H1 (cell line): Measurements from ENCODE around the gene MALT1. TPM values are rescaled to one million over a fixed set of nuclear protein-coding genes. Genes with fewer than 3 reads are reported as not detected.

Experiments used
- CTCF ChIA-PET: fragments of 300-600 bp; sonication (Branson Sonifier 250); formaldehyde crosslinking; loops from one replicate; lab custom pipeline; 2021; ENCODE audit not compliant: partially characterized antibody; lab: Charles Lee
- POLR2A ChIA-PET: fragments of 300-600 bp; sonication (Branson Sonifier 250); formaldehyde crosslinking; loops from one replicate; lab custom pipeline; 2021; ENCODE audit warnings: inconsistent platforms; ENCODE audit not compliant: partially characterized antibody; lab: Charles Lee
- DNase-seq, 2 experiments: peaks; one replicate each; pipeline versions ENCODE4 v3.0.0 to v3.0.0-alpha.2; 2010 to 2022; ENCODE audit warnings: low spot score in 2 of 2, low read depth in 1 of 2, mixed read lengths in 1 of 2
- FAIRE-seq: peaks from 2 replicates; lab custom pipeline; 2011; peaks lifted over from hg19 to GRCh38; lab: Jason Lieb, UNC
- H2AFZ ChIP-seq: 2 replicates; pipeline ENCODE4 v1.8.1; 2012; ENCODE audit warnings: low read length, inconsistent platforms
- H2AK5ac ChIP-seq: 2 replicates; pipeline ENCODE4 v1.6.1; 2013; ENCODE audit warnings: low read depth, low read length
- H2BK120ac ChIP-seq: replicated peaks from 2 replicates; pipeline ENCODE3; 2013; ENCODE audit warnings: low read depth, low read length, inconsistent platforms
- H2BK12ac ChIP-seq: 2 replicates; pipeline ENCODE4 v1.6.1; 2013; ENCODE audit warnings: low read depth, low read length
- H2BK15ac ChIP-seq: 2 replicates; pipeline ENCODE4 v1.6.1; 2013; ENCODE audit warnings: low read length
- H2BK20ac ChIP-seq: 2 replicates; pipeline ENCODE4 v1.6.1; 2013; ENCODE audit warnings: low read length
- H2BK5ac ChIP-seq: 2 replicates; pipeline ENCODE4 v1.6.1; 2013; ENCODE audit warnings: low read depth, low read length
- H3K14ac ChIP-seq: 2 replicates; pipeline ENCODE4 v1.6.1; 2013; ENCODE audit warnings: inconsistent platforms; ENCODE audit not compliant: insufficient read length
- H3K18ac ChIP-seq: 2 replicates; pipeline ENCODE4 v1.6.1; 2013; ENCODE audit warnings: low read length; ENCODE audit errors: extremely low read depth
- H3K23ac ChIP-seq: 2 replicates; pipeline ENCODE4 v1.6.1; 2013; ENCODE audit warnings: inconsistent platforms; ENCODE audit not compliant: insufficient read length
- H3K23me2 ChIP-seq: 2 replicates; pipeline ENCODE4 v1.6.1; 2013; ENCODE audit warnings: low read depth, low read length
- H3K27ac ChIP-seq: 2 replicates; pipeline ENCODE4 v1.6.1; 2011; ENCODE audit warnings: low read depth, low read length, inconsistent platforms
- H3K27me3 ChIP-seq, 4 experiments: replicated peaks in 1 of 4; 1 replicate in 1 of 4; 2 replicates in 3 of 4; pipeline versions ENCODE4 v1.6.1 to v1.8.1; 2011 to 2013; ENCODE audit warnings: low read length in 3 of 4, mild to moderate bottlenecking in 3 of 4, inconsistent platforms in 2 of 4, mixed read lengths in 2 of 4, moderate library complexity in 1 of 4; ENCODE audit not compliant: control insufficient read depth in 3 of 4, insufficient read depth in 3 of 4; ENCODE audit errors: extremely low read depth in 1 of 4
- H3K36me3 ChIP-seq, 4 experiments: 2 replicates each; pipeline versions ENCODE4 v1.6.1 to v1.8.1; 2011 to 2013; ENCODE audit warnings: mild to moderate bottlenecking in 4 of 4, low read length in 3 of 4, moderate library complexity in 2 of 4, control low read depth in 1 of 4, inconsistent platforms in 1 of 4; ENCODE audit not compliant: insufficient read depth in 4 of 4, control insufficient read depth in 2 of 4
- H3K4ac ChIP-seq: replicated peaks from 2 replicates; pipeline ENCODE3; 2013; ENCODE audit warnings: low read length, low read depth, mixed read lengths, inconsistent platforms; ENCODE audit not compliant: insufficient read length
- H3K4me1 ChIP-seq, 4 experiments: replicated peaks in 1 of 4; 1 replicate in 1 of 4; 2 replicates in 3 of 4; pipeline versions ENCODE4 v1.6.1 to v1.8.1; 2011 to 2013; ENCODE audit warnings: low read length in 3 of 4, inconsistent platforms in 2 of 4, mixed read lengths in 1 of 4; ENCODE audit not compliant: insufficient read depth in 4 of 4, control insufficient read depth in 3 of 4
- H3K4me2 ChIP-seq, 2 experiments: 2 replicates each; pipeline versions ENCODE4 v1.6.1 to v1.8.1; 2011 to 2013; ENCODE audit warnings: low read depth in 2 of 2, low read length in 2 of 2, control low read depth in 1 of 2, inconsistent platforms in 1 of 2, mild to moderate bottlenecking in 1 of 2; ENCODE audit not compliant: insufficient read depth in 1 of 2
- H3K4me3 ChIP-seq, 4 experiments: fragments of 200-600, 300-600 bp in 1 of 4; sonication (generic), shearing (Covaris generic), sonication (Bioruptor Twin) in 1 of 4; 2 replicates each; pipeline versions ENCODE4 v1.5.1 to v1.8.1; 2011 to 2016; ENCODE audit warnings: low read length in 4 of 4, low read depth in 3 of 4, control low read depth in 2 of 4, inconsistent platforms in 2 of 4, mild to moderate bottlenecking in 2 of 4, mixed read lengths in 1 of 4, moderate library complexity in 1 of 4; ENCODE audit not compliant: insufficient read depth in 2 of 4; ENCODE audit errors: extremely low read depth in 1 of 4
- H3K56ac ChIP-seq: replicated peaks from 2 replicates; pipeline ENCODE3; 2013; ENCODE audit warnings: low read depth, mild to moderate bottlenecking, mixed read lengths, low read length, inconsistent platforms; ENCODE audit not compliant: insufficient read length
- H3K79me1 ChIP-seq: 2 replicates; pipeline ENCODE4 v1.6.1; 2013; ENCODE audit warnings: low read depth, low read length, control low read depth
- H3K79me2 ChIP-seq, 2 experiments: 2 replicates each; pipeline versions ENCODE4 v1.6.1 to v1.8.1; 2012 to 2013; ENCODE audit warnings: low read length in 2 of 2, mild to moderate bottlenecking in 2 of 2, inconsistent platforms in 1 of 2; ENCODE audit not compliant: insufficient read depth in 2 of 2, control insufficient read depth in 1 of 2
- H3K9ac ChIP-seq, 4 experiments: replicated peaks in 1 of 4; 1 replicate in 1 of 4; 2 replicates in 3 of 4; pipeline versions ENCODE4 v1.6.1 to v1.8.1; 2011 to 2013; ENCODE audit warnings: low read depth in 3 of 4, low read length in 3 of 4, control low read depth in 2 of 4, mild to moderate bottlenecking in 2 of 4, moderate library complexity in 2 of 4, inconsistent platforms in 1 of 4; ENCODE audit errors: extremely low read depth in 1 of 4
- H3K9me3 ChIP-seq, 2 experiments: 2 replicates each; pipeline versions ENCODE4 v1.6.1 to v1.8.1; 2012 to 2013; ENCODE audit warnings: mild to moderate bottlenecking in 2 of 2, moderate library complexity in 2 of 2, control low read depth in 1 of 2, inconsistent platforms in 1 of 2, low read depth in 1 of 2, low read length in 1 of 2, mixed read lengths in 1 of 2; ENCODE audit not compliant: insufficient read depth in 2 of 2
- H4K20me1 ChIP-seq, 2 experiments: replicated peaks in 1 of 2; 2 replicates each; pipeline versions ENCODE3 to v1.8.1; 2011 to 2013; ENCODE audit warnings: inconsistent platforms in 2 of 2, low read length in 2 of 2, mild to moderate bottlenecking in 1 of 2; ENCODE audit not compliant: insufficient read depth in 2 of 2, control insufficient read depth in 1 of 2
- H4K5ac ChIP-seq: 2 replicates; pipeline ENCODE4 v1.6.1; 2013; ENCODE audit warnings: low read length, low read depth, mixed read lengths, inconsistent platforms; ENCODE audit not compliant: insufficient read length
- H4K8ac ChIP-seq: 2 replicates; pipeline ENCODE4 v1.8.0; 2013; ENCODE audit warnings: mild to moderate bottlenecking, moderate library complexity, low read length, inconsistent platforms; ENCODE audit not compliant: insufficient read depth; ENCODE audit errors: extremely low read depth
- H4K91ac ChIP-seq: replicated peaks from 2 replicates; pipeline ENCODE3; 2013; ENCODE audit warnings: low read length, mixed read lengths, inconsistent platforms; ENCODE audit not compliant: insufficient read length
- CREB1 ChIP-seq: IDR thresholded peaks from 2 replicates; pipeline ENCODE4 v1.6.1; 2012; ENCODE audit warnings: inconsistent platforms
- CTBP2 ChIP-seq: IDR thresholded peaks from 2 replicates; pipeline ENCODE4 v1.7.0; 2011; ENCODE audit warnings: borderline replicate concordance, mild to moderate bottlenecking, moderate library complexity, mixed read lengths, low read length; ENCODE audit not compliant: insufficient read depth, insufficient read length
- GABPA ChIP-seq: IDR thresholded peaks from 2 replicates; pipeline ENCODE4 v1.6.1; 2011; ENCODE audit warnings: mild to moderate bottlenecking, low read length, moderate library complexity, borderline replicate concordance; ENCODE audit not compliant: insufficient read depth
- JUND ChIP-seq: IDR thresholded peaks from 2 replicates; pipeline ENCODE4 v1.6.1; 2011; ENCODE audit warnings: mild to moderate bottlenecking, improper control_type of control experiment, low read length
- KDM5A ChIP-seq: fragments of 200-600 bp; IDR thresholded peaks from 2 replicates; pipeline ENCODE4 v1.7.1; 2012; ENCODE audit warnings: mild to moderate bottlenecking, low read length, inconsistent platforms, mixed read lengths
- NRF1 ChIP-seq: IDR thresholded peaks from 2 replicates; pipeline ENCODE4 v1.6.1; 2011; ENCODE audit warnings: mild to moderate bottlenecking, low read depth, low read length, improper control_type of control experiment
- POLR2AphosphoS5 ChIP-seq: IDR thresholded peaks from 2 replicates; pipeline ENCODE4 v1.6.1; 2011; ENCODE audit warnings: low read depth, low read length
- POU5F1 ChIP-seq: IDR thresholded peaks from 2 replicates; pipeline ENCODE4 v1.6.1; 2011; ENCODE audit warnings: low read depth, mild to moderate bottlenecking, low read length, moderate library complexity
- SP2 ChIP-seq: IDR thresholded peaks from 2 replicates; pipeline ENCODE4 v1.6.1; 2012; ENCODE audit warnings: mild to moderate bottlenecking, low read length, inconsistent platforms
- TAF7 ChIP-seq: optimal IDR thresholded peaks from 2 replicates; pipeline ENCODE3; 2011; ENCODE audit warnings: low read depth, mild to moderate bottlenecking, inconsistent platforms, low read length, moderate library complexity, borderline replicate concordance
- WGBS, 2 experiments: shearing (Covaris generic) in 1 of 2; methylation state at CpG; one replicate each; pipeline versions ENCODE4 v1.1.6 to v1.1.7; 2013 to 2015; ENCODE audit warnings: low lambda C conversion rate in 2 of 2, mixed read lengths in 2 of 2, inconsistent platforms in 1 of 2, low coverage in 1 of 2, missing lambda C conversion rate in 1 of 2; ENCODE audit not compliant: insufficient replicate concordance in 2 of 2, insufficient coverage in 1 of 2, insufficient read length in 1 of 2; ENCODE audit errors: extremely low coverage in 1 of 2, missing lambda C conversion rate in 1 of 2; 5-methylcytosine and 5-hydroxymethylcytosine counted together
- polyA plus RNA-seq, 7 experiments: library from polyadenylated mRNA; depleted of rRNA in 3 of 7; stranded (reverse) in 5 of 7; unstranded in 2 of 7; fragments of >200 nt in 5 of 7; fragments of 200-250 nt in 2 of 7; gene quantifications; 1 replicate in 5 of 7; 2 replicates in 1 of 7; 4 replicates in 1 of 7; pipeline versions ENCODE4 v1.2.1 to v1.2.3, GENCODE V29; 2011 to 2013; ENCODE audit warnings: missing spikeins in 2 of 7, mixed read lengths in 2 of 7
- total RNA-seq: library from RNA; stranded (reverse); fragmentation: NEBNext Ultra II Directional; extraction: Animal tissue kit (Norgen Biotek cat#: 25700); gene quantifications from 2 replicates; pipeline ENCODE4 v1.2.1, GENCODE V29; 2021
- TF ChIP-seq, protein P1 (sequence below): IDR thresholded peaks from 2 replicates; pipeline ENCODE4 v1.6.1; 2012; ENCODE audit warnings: inconsistent platforms

Gene MALT1
- total and polyA plus RNA-seq, 2 of the 8 experiments (the other 6 are each of a cell fraction or from before 2014, with no cell fraction given): 10.7 to 25.9 TPM

DNA sequence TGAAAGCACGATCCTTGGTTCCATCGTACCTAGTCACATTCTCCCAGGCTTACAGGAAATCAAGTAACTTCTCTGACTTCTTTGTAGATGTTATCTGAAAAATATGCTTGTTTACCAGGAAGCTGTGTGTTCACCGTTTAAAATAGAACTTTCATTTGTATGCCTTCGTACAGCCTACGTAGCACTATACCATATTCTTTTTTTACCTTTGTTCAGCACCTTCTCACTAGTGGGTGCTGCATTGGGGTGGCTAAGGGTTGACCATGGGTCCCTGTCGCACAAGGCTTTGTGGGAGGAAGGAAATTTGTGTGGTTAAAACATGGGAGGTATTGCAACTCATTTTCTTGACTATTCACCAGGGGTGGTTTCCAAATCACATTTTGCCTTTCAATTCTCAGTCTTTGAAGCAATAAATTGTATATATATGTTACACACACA is 16.6 kb downstream of the MALT1 start:
- DNase-seq: no peak
- Histone ChIP-seq H3K4ac (no peak overlapping the region), H4K5ac (no peak overlapping the region), H2BK120ac (no peak overlapping the region), H2BK12ac (no peak overlapping the region), H3K9me3 (no peaks in the 10 kb centered on the region), H3K23ac (no peak overlapping the region), H4K91ac (no peak overlapping the region), H4K20me1 (no peaks in the 10 kb centered on the region), H4K8ac (no peak overlapping the region), H2AFZ (no peak overlapping the region), H3K14ac (no peak overlapping the region), H3K79me2 (peaks cover 0 to 3% of the 10 kb centered on the region in 2 experiments; a peak in 1 of 4 replicates), H2BK20ac (no peak overlapping the region), H3K56ac (no peak overlapping the region), H2AK5ac (no peak overlapping the region), H3K18ac (no peak overlapping the region), H3K4me1 (no peaks in the 10 kb centered on the region; a peak in 1 of 7 replicates), H3K4me3 (no peak overlapping the region), H3K27me3 (no peaks in the 10 kb centered on the region; a peak in 1 of 7 replicates), H3K23me2 (no peaks in the 10 kb centered on the region), H2BK5ac (no peak overlapping the region), H3K36me3 (peaks cover 0 to 14% (median 5%) of the 10 kb centered on the region in 4 experiments; a peak in 6 of 8 replicates), H3K27ac (no peak overlapping the region), H2BK15ac (no peak overlapping the region), H3K4me2 (no peak overlapping the region), H3K79me1 (peaks cover 3% of the 10 kb centered on the region), H3K9ac (no peak overlapping the region)
- WGBS, 2 experiments: 96% methylated on average over 6 of the region's 6 CpGs; no CpG with 5 or more reads in 1 of the 2 experiments
- TF ChIP-seq KDM5A: no peak
- TF ChIP-seq CREB1: no peak
- TF ChIP-seq POLR2AphosphoS5: no peak
- TF ChIP-seq SP2: no peak
- TF ChIP-seq NRF1: no peak
- TF ChIP-seq JUND: no peak
- TF ChIP-seq TAF7: no peak
- TF ChIP-seq, protein P1, sequence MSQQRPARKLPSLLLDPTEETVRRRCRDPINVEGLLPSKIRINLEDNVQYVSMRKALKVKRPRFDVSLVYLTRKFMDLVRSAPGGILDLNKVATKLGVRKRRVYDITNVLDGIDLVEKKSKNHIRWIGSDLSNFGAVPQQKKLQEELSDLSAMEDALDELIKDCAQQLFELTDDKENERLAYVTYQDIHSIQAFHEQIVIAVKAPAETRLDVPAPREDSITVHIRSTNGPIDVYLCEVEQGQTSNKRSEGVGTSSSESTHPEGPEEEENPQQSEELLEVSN: no peak
- no peak for TF ChIP-seq GABPA
- TF ChIP-seq CTBP2: no peak
- no peak for TF ChIP-seq POU5F1
- no peak for FAIRE-seq
- ChIA-PET CTCF (interaction anchor here (0.6 kb wide), 1 partner anchor 141 kb away, joined by 3 read pairs; no protein-coding TSS in a partner anchor), POLR2A (no interaction called here)
